GM13977 (cell line): ENCODE results near the gene FSD2.

Experiments used
- DNase-seq: peaks from one replicate; pipeline ENCODE4 v3.0.0; 2012; ENCODE audit warnings: low spot score
- in situ Hi-C: fragments of 300-500 bp; cut with MboI; formaldehyde crosslinking; loops from one replicate; pipeline ENCODE4 v1.12.0; 2022; ENCODE audit warnings: low sequenced_read_pairs, low pct_unique_long_range_greater_than_20kb, mixed read lengths, inconsistent platforms; ENCODE audit not compliant: unreplicated experiment
- TF ChIP-seq, protein P1 (sequence below): IDR thresholded peaks from 2 replicates; pipeline ENCODE4 v1.5.1; 2012; ENCODE audit warnings: mild to moderate bottlenecking, control low read depth; ENCODE audit not compliant: insufficient read depth; ENCODE audit errors: extremely low read depth, missing control alignments

FSD2 gene

DNA sequence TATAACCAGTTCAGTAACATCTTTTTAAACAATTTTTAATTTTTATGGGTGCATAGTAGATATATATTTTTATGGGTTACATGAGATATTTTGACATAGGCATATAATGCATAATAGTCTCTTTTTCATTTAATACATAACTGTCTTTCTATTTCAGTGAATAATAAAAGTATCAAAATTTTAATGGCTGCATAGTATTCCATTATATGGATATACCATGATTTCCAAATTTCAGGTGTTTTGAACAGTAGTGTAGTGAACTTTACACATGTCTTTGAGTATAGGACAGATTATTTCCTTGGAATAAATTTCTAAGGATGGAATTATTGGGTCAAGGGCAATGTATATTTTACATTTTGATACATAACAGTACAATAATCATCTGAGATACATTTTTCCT, 14.3 kb upstream of the FSD2 start:
- TF ChIP-seq, protein P1, sequence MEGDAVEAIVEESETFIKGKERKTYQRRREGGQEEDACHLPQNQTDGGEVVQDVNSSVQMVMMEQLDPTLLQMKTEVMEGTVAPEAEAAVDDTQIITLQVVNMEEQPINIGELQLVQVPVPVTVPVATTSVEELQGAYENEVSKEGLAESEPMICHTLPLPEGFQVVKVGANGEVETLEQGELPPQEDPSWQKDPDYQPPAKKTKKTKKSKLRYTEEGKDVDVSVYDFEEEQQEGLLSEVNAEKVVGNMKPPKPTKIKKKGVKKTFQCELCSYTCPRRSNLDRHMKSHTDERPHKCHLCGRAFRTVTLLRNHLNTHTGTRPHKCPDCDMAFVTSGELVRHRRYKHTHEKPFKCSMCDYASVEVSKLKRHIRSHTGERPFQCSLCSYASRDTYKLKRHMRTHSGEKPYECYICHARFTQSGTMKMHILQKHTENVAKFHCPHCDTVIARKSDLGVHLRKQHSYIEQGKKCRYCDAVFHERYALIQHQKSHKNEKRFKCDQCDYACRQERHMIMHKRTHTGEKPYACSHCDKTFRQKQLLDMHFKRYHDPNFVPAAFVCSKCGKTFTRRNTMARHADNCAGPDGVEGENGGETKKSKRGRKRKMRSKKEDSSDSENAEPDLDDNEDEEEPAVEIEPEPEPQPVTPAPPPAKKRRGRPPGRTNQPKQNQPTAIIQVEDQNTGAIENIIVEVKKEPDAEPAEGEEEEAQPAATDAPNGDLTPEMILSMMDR, result no peak
- no peak for DNase-seq
- in situ Hi-C loops, result no loop called here

DNA sequence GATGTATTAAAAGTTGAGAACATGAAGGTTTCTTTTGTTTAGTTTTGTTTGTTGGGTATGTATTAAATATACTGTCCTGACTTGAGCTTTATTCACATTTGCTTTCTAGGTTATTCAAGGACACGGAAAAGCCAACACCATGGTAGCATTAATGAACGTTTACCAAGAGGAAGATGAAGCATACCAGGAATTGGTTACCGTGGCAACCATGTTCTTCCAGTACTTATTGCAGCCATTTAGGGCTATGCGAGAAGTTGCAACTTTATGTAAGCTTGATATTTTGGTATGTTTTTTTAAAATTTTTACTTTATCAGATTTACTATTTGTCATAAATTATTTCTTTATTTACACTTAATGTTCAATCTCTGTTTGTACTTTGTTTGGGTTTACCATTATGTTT, 7.1 kb upstream of the FSD2 start:
- TF ChIP-seq, protein P1, result no peak
- no peak for DNase-seq

DNA sequence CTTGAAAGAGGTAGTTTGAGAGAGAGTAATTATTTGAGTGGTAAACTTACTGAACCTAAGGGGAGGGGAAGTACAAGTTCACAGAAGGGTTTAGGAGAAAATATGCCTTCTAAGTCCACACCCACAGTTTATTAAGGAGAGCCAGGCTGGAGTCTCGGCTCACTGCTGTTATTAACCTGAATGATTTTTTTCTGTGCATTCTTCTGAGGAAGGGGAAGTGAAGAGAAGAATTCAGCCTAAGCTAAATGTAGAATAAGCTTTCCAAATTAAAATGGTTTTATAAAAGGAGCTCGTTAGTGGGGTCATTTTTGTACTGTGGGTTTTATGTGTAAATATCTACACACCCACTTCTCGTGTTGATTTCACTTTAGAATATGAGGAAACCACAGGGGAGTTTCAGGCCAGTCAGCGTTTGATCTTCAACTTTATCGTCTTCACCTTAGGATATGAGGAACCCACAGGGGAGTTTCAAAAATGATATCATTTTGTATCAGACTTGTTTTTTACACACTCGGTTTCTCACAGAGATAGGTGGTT, 5.1 kb upstream of the FSD2 start:
- in situ Hi-C loops, result no loop called here
- peak; percentile 45 for DNase-seq
- TF ChIP-seq, protein P1, result no peak

More for the DNA sequence above, 7.1 kb upstream of the FSD2 start:
- in situ Hi-C loops, result no loop called here

DNA sequence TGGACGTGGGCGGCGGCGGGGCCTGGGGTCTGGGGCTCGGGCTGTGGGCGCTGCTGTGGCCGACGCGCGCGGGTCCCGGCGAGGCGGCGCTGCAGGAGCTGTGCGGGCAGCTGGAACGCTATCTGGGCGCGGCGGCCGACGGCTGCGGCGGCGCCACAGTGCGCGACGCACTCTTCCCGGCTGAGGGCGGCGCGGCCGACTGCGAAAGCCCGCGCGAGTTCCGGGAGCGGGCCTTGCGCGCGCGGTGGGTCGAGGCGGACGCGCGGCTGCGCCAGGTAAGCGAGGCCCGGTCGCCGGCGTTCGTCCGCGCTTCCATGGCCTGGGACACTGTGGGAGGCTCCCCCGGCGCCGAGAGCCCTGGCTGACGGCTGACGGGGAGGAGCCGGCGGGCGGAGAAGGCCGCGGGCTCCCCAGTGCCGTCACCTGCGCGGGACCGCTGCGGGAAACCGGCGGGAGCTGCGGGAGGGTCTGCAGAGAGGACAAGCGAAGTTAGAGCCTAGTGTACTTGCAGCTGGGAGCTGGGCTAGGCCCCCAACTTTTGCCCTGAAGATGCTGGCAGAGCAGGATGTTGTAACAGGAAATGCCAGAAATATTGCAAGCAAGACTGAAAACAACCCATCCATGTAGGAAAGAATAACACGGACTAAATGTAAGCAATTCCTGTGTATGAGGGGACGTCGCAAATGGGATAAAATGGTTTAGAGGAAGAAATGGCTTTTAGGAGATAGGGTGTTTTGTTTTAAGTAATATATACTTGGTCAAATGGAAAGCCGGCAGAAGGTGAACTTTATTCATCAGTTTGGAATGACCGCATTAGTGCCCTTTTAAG, 4.4 kb upstream of the FSD2 start:
- in situ Hi-C loops, result no loop called here
- TF ChIP-seq, protein P1, result no peak
- peak; percentile 38 for DNase-seq

DNA sequence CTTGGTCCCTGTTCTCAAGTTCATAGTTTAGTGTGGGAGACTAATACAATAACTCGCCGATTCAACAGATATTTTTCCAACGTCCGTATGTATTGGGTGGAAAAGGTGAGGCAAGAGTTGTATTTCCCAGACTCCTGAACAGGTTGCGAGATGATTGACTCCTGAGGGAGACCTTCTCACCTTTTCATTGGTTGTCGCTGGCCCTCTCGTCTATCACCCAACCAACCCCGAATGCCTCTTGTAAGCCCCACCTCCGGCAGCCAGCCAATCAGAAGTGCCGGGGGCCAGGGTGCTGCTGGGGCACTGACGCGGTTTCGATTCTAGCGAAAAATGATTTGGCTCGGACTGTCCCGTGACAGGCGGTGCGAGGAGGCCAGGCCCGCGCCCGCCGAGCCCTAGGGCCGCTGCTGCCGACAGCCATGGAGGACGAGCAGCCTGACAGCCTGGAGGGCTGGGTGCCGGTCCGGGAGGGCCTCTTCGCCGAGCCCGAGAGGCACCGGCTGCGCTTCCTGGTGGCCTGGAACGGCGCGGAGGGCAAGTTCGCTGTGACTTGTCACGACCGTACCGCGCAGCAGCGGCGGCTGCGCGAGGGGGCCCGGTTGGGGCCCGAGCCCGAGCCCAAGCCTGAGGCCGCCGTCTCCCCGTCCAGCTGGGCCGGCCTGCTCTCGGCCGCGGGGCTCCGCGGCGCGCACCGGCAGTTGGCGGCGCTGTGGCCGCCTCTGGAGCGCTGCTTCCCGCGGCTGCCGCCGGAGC, 3.6 kb upstream of the FSD2 start, which contains the start of gene WHAMM:
Gene WHAMM, plus strand, starts transcription at position 321 of the 753 bp plus-strand sequence. Its CDS starts 99 bp downstream, at position 420.
- TF ChIP-seq, protein P1, result peak; percentile 44
- peak; percentile 91 for DNase-seq
- in situ Hi-C loops, result no loop called here

DNA sequence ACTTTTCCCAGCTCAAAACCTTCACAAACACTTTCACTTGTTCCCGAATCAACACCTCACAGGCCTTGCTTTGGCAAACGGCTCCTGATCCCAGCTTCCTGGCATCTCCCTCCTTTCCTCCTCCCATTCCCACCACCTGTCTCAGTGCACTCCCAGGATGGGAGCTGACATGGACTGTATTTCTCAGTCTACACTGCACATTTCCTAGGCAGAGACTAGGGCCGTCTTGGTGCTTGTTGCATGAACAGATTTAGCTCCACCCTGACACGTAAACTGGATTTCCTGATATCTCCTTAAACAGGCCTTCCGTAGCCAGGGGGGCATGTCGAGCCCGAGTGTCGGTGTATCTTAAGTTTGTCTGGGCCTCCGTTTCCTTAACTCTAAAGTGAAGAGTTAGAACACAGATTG, 2.8 kb upstream of the FSD2 start:
- DNase-seq, result no peak
- in situ Hi-C loops, result no loop called here
- TF ChIP-seq, protein P1, result no peak
